GM12801 (cell line): ENCODE measurements around the gene KIF5C.

ENCODE experiments used
- CTCF ChIP-seq: IDR thresholded peaks from one replicate; pipeline ENCODE4 v1.5.1; 2011; ENCODE audit warnings: control low read depth; ENCODE audit not compliant: insufficient read length; ENCODE audit errors: extremely low read depth

Gene KIF5C

GRCh38 chr2:148874868-148875341 lies at the start of gene KIF5C:
Gene KIF5C (plus strand): TSS chr2:148875227. CDS start chr2:148875618, 391 bp downstream.
- no peak for TF ChIP-seq CTCF

- no peak for TF ChIP-seq CTCF
Observed at GRCh38 chr2:148826791-148827190, 48.2 kb upstream of the KIF5C start.

GRCh38 chr2:148828941-148829340 lies 46.1 kb upstream of the KIF5C start:
- TF ChIP-seq CTCF, result no peak

GRCh38 chr2:148829618-148830017 lies 45.4 kb upstream of the KIF5C start:
- no peak for TF ChIP-seq CTCF

- TF ChIP-seq CTCF, result no peak
Observed at GRCh38 chr2:148832637-148833036, 42.4 kb upstream of the KIF5C start.

- no peak for TF ChIP-seq CTCF
Observed at GRCh38 chr2:148842050-148842449, 33.0 kb upstream of the KIF5C start.

- no peak for TF ChIP-seq CTCF
Observed at GRCh38 chr2:148848146-148848545, 26.9 kb upstream of the KIF5C start.

- TF ChIP-seq CTCF, result no peak
Observed at GRCh38 chr2:148853458-148853857, 21.6 kb upstream of the KIF5C start.
